ENCODE results near the gene EHBP1L1. TPM values are rescaled to one million over a fixed set of nuclear protein-coding genes. Genes with fewer than 3 reads are reported as not detected.

EHBP1L1 gene
- total RNA-seq, 1 donor, result 58.6 TPM

DNA sequence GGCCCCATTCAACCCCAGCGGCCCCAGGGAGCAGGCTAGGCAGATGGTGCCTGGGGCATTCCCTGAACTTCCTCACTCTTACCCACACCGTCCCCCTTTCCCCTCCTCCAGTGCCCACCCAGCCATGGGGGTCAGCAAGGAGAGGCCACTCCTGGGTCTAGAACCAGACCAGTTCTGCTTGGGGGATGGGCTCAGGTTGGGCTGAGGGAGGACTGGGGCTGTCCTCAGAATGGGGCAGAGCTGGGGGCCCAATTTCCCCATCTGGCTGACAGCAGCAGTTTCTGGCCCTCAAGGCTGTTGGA is 38.6 kb upstream of the EHBP1L1 start:
- peaks cover 2% of the 10 kb centered on the region for H3K79me2 ChIP-seq (ENCODE audit: insufficient read depth, low read length)
- H3K36me3 ChIP-seq (ENCODE audit: insufficient read depth, low read length), result peaks cover 69% of the 10 kb centered on the region
- H3K4me2 ChIP-seq (ENCODE audit: insufficient read depth, low read length), result no peak overlapping the region
- H3K27ac ChIP-seq (ENCODE audit: low read depth, low read length), result no peak overlapping the region
- peak; percentile 85 for DNase-seq (ENCODE audit: insufficient read length, low spot score, missing footprints)
- no peak overlapping the region for H2AFZ ChIP-seq (ENCODE audit: low read length)
- H3K27me3 ChIP-seq (ENCODE audit: insufficient read depth, low read length), result no peaks in the 10 kb centered on the region
- H3K9me3 ChIP-seq (ENCODE audit: low read depth, low read length), result no peaks in the 10 kb centered on the region
- H4K20me1 ChIP-seq (ENCODE audit: insufficient read depth, low read length), result peaks cover 36% of the 10 kb centered on the region
- no peak overlapping the region for H3K4me3 ChIP-seq (ENCODE audit: insufficient read depth, low read length)
- TF ChIP-seq, protein P1, sequence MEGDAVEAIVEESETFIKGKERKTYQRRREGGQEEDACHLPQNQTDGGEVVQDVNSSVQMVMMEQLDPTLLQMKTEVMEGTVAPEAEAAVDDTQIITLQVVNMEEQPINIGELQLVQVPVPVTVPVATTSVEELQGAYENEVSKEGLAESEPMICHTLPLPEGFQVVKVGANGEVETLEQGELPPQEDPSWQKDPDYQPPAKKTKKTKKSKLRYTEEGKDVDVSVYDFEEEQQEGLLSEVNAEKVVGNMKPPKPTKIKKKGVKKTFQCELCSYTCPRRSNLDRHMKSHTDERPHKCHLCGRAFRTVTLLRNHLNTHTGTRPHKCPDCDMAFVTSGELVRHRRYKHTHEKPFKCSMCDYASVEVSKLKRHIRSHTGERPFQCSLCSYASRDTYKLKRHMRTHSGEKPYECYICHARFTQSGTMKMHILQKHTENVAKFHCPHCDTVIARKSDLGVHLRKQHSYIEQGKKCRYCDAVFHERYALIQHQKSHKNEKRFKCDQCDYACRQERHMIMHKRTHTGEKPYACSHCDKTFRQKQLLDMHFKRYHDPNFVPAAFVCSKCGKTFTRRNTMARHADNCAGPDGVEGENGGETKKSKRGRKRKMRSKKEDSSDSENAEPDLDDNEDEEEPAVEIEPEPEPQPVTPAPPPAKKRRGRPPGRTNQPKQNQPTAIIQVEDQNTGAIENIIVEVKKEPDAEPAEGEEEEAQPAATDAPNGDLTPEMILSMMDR (IDR thresholded peaks at IDR 0.05; ENCODE audit: extremely low read depth, low read depth, low read length), result no peak
- H3K4me1 ChIP-seq (ENCODE audit: insufficient read depth, low read length), result peaks cover 9% of the 10 kb centered on the region

DNA sequence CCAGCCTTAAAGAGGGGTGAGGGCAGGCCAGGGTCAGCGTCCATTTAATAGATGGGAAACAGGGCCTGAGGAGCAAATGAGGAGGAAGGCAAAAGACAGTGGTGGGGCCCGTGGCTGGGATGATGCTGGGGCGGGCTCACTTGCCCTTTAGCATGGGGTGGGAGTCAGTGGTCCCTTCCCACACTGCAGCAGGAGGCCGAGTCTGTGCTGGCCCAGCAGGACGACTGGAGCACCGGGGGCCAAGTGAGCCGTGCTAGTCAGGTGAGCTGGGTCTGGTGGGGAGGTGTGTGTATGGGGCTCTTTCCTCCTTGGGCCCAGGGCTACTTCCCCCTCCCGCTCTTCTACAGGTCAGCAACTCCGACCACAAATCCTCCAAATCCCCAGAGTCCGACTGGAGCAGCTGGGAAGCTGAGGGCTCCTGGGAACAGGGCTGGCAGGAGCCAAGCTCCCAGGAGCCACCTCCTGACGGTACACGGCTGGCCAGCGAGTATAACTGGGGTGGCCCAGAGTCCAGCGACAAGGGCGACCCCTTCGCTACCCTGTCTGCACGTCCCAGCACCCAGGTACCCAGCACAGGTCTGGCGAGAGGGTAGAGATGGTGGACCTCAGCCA is 38.1 kb upstream of the EHBP1L1 start:
- Histone ChIP-seq H3K27ac (ENCODE audit: low read depth, low read length) (no peak overlapping the region), H3K27me3 (ENCODE audit: insufficient read depth, low read length) (no peaks in the 10 kb centered on the region), H3K4me2 (ENCODE audit: insufficient read depth, low read length) (no peak overlapping the region), H3K4me1 (ENCODE audit: insufficient read depth, low read length) (peaks cover 9% of the 10 kb centered on the region), H4K20me1 (ENCODE audit: insufficient read depth, low read length) (peaks cover 34% of the 10 kb centered on the region), H3K36me3 (ENCODE audit: insufficient read depth, low read length) (peaks cover 67% of the 10 kb centered on the region), H3K9me3 (ENCODE audit: low read depth, low read length) (no peaks in the 10 kb centered on the region), H3K79me2 (ENCODE audit: insufficient read depth, low read length) (peaks cover 2% of the 10 kb centered on the region), H3K4me3 (ENCODE audit: insufficient read depth, low read length) (no peak overlapping the region), H2AFZ (ENCODE audit: low read length) (no peak overlapping the region)
- DNase-seq (ENCODE audit: insufficient read length, low spot score, missing footprints), result peak; percentile 93
- TF ChIP-seq, protein P1 (IDR thresholded peaks at IDR 0.05; ENCODE audit: extremely low read depth, low read depth, low read length), result no peak

DNA sequence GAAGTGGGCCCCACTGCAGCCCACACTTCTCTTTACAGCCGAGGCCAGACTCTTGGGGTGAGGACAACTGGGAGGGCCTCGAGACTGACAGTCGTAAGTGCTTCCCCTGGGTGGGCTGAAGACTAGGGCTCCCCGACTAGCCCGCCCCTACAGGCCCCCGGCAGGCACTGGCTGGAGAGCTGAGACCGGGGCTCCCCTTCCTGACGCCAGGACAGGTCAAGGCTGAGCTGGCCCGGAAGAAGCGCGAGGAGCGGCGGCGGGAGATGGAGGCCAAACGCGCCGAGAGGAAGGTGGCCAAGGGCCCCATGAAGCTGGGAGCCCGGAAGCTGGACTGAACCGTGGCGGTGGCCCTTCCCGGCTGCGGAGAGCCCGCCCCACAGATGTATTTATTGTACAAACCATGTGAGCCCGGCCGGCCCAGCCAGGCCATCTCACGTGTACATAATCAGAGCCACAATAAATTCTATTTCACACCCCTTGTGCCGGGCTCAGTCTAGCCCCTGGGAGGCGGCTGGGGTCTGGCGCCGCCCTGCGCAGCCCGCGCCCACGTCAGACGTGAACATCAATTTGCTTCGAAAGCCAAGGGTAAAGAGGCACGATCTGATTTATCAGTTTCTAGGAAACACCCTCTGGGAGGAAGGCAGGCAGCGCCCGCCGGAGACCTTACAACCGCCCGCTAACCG is 37.5 kb upstream of the EHBP1L1 start:
- no peaks in the 10 kb centered on the region for H3K9me3 ChIP-seq (ENCODE audit: low read depth, low read length)
- H3K27ac ChIP-seq (ENCODE audit: low read depth, low read length), result no peak overlapping the region
- H3K79me2 ChIP-seq (ENCODE audit: insufficient read depth, low read length), result no peaks in the 10 kb centered on the region
- peak; percentile 90 for DNase-seq (ENCODE audit: insufficient read length, low spot score, missing footprints)
- H3K36me3 ChIP-seq (ENCODE audit: insufficient read depth, low read length), result peaks cover 63% of the 10 kb centered on the region
- no peak overlapping the region for H2AFZ ChIP-seq (ENCODE audit: low read length)
- no peaks in the 10 kb centered on the region for H3K27me3 ChIP-seq (ENCODE audit: insufficient read depth, low read length)
- TF ChIP-seq, protein P1 (IDR thresholded peaks at IDR 0.05; ENCODE audit: extremely low read depth, low read depth, low read length), result no peak
- peaks cover 29% of the 10 kb centered on the region for H4K20me1 ChIP-seq (ENCODE audit: insufficient read depth, low read length)
- H3K4me2 ChIP-seq (ENCODE audit: insufficient read depth, low read length), result no peak overlapping the region
- H3K4me1 ChIP-seq (ENCODE audit: insufficient read depth, low read length), result peaks cover 9% of the 10 kb centered on the region
- H3K4me3 ChIP-seq (ENCODE audit: insufficient read depth, low read length), result no peak overlapping the region

DNA sequence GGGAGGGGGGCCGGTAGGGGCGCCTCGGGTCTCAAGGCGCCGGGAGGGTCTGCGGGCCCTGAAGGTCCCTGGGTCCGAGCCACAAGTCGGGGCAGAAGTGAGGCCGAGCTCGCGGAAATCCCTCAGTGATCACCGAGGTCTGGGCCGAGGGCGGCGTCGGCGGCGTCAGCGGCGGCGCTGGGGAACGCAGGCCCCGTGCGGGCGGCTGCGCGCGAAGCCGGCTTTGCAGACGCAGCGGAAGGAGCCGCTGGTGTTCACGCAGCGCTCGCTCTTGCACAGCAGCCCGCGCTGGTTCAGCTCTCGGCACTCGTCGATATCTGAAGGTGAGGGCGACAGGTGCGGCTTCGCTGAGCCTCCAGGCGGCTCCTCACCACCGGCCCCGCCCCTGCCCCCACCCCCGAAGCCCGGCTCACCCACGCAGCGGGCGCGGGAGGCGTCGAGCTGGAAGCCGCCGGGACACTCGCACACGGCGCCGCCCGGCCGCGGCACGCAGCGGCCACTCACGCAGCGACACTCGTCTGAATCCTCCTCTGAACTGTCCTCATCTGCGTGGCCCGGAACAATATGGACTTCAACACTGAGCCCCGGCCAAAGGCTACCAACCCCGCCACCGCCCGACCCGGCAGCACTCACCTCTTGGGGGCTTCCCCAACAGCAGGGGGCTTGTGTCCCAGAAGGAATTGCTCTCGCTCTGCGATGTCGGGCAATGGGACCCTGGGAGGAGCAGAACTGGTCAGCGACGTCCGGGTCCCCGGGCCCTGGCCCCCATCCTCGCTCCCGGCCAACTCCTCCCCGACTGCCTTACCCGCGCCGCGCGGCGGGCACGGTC is 36.7 kb upstream of the EHBP1L1 start:
- peaks cover 9% of the 10 kb centered on the region for H3K4me1 ChIP-seq (ENCODE audit: insufficient read depth, low read length)
- no peaks in the 10 kb centered on the region for H3K27me3 ChIP-seq (ENCODE audit: insufficient read depth, low read length)
- no peak overlapping the region for H2AFZ ChIP-seq (ENCODE audit: low read length)
- H3K4me3 ChIP-seq (ENCODE audit: insufficient read depth, low read length), result no peak overlapping the region
- peaks cover 28% of the 10 kb centered on the region for H4K20me1 ChIP-seq (ENCODE audit: insufficient read depth, low read length)
- peak; percentile 90 for DNase-seq (ENCODE audit: insufficient read length, low spot score, missing footprints)
- peaks cover 65% of the 10 kb centered on the region for H3K36me3 ChIP-seq (ENCODE audit: insufficient read depth, low read length)
- H3K9me3 ChIP-seq (ENCODE audit: low read depth, low read length), result no peaks in the 10 kb centered on the region
- H3K4me2 ChIP-seq (ENCODE audit: insufficient read depth, low read length), result no peak overlapping the region
- TF ChIP-seq, protein P1 (IDR thresholded peaks at IDR 0.05; ENCODE audit: extremely low read depth, low read depth, low read length), result no peak
- H3K27ac ChIP-seq (ENCODE audit: low read depth, low read length), result no peak overlapping the region
- H3K79me2 ChIP-seq (ENCODE audit: insufficient read depth, low read length), result no peaks in the 10 kb centered on the region

Data from osteoblast (primary cell).